Measurements from ENCODE around the gene SOBP.
"Not testable (repeated sequence)": the region's sequence is repeated elsewhere in the genome, so short reads cannot be mapped to it uniquely, and the experiment has no call there.

SOBP gene

GRCh38 chr6:107488174-107488874 is 1.6 kb upstream of the SOBP start:
- DNase-seq: no peak

GRCh38 chr6:107488875-107489635 is 862 bp upstream of the SOBP start:
- peak; percentile 3 to 10 for DNase-seq

GRCh38 chr6:107490566-107491137 is 735 bp downstream of the SOBP start:
- peak in 1 of 2 donors; percentile 3 for DNase-seq

DNA sequence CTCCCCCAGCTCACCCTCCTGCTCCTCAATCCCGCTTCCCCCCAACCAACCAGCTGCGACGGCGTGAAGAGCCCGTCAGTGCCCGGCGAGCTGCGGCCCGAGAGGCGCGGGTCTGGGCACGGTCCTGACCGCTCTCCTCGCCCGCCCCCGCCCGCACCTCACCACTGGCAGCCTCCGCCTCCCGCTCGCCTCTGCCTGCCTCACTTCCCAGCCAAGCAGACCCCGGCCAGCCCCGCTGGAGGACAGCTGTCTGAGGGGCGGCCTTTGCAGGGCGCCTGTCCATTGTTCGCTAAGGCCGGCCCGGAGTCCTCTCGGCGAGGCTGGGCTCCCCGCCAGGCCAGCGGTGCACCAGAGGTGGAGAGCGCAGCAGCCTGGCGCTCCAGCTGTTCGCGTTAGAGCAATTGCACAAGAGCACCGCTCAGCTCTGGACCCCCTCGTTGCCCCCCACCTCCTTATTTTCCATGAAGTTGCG is 1.3 kb downstream of the SOBP start:
- peak; percentile 2 to 4 for DNase-seq

- DNase-seq: no peak
These were observed 2.1 kb downstream of the SOBP start for GRCh38 chr6:107491760-107492660.

GRCh38 chr6:107493158-107494057 is 3.5 kb downstream of the SOBP start:
- DNase-seq: no peak

DNA sequence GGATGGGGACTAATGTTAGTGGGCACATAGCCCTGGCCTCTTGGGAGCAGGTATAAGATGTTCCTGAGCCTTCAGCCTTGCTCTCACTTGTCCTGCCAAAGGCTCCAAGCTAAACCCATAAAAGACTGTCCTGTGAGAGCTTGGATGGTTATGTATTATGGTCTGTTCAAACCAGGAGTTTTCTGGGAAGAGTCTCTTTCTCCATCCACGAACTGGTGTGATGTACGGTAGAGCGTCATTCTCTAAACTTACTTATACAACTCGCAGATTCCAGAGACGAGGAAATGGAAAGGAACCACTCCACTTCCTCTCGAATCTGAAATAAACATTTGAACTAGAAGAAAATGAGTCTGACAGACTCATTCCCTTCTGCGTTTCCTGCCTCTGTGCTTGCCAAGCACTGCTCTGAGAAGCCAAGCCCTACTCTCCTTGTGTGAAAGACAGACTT is 5.3 kb downstream of the SOBP start:
- no peak for DNase-seq

DNA sequence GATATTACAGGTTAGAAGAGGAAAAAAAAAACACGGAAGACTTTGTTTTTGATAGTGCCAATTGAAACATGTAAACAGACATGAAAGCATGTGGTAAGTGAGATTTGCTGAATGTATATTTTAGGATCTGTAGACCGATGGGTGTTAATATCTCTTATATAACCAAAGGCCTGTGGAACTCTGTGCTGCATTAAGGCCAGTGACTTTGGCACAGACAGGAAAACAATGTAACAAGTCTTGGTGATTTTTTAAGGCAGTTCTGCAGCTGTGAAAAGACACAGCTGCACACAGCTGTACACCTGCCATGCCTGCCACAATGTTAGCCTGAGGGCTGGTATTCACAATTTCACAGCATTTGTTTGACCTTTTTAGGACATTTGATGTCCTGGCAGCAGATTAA is 6.1 kb downstream of the SOBP start:
- DNase-seq: no peak

- no peak for DNase-seq
These were observed 7.2 kb downstream of the SOBP start for GRCh38 chr6:107496892-107497684.

- DNase-seq: no peak
These were observed 14.5 kb downstream of the SOBP start for GRCh38 chr6:107504270-107505026.

GRCh38 chr6:107506145-107506544 is 16.2 kb downstream of the SOBP start:
- no peak for DNase-seq

- DNase-seq: no peak
These were observed 19.6 kb downstream of the SOBP start for GRCh38 chr6:107509506-107509905.

DNA sequence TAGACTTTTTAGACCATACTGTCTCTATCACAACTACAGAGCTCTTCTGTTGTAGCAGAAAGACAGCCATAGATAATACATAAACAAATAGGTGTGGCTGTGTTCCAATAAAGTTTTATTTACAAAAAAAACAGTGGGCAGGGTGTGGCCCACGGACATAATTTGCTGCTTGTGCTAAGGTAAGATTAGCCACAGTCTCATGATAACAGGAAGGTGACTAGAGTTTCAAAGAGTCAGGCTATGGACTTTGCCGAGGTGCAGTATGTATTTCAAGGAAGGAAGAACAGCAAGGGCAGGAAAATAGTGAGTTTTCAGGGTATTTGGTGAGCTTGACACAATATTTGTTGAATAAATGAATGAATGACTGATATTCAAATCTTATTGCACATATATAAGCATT is 20.2 kb downstream of the SOBP start:
- DNase-seq: no peak

DNA sequence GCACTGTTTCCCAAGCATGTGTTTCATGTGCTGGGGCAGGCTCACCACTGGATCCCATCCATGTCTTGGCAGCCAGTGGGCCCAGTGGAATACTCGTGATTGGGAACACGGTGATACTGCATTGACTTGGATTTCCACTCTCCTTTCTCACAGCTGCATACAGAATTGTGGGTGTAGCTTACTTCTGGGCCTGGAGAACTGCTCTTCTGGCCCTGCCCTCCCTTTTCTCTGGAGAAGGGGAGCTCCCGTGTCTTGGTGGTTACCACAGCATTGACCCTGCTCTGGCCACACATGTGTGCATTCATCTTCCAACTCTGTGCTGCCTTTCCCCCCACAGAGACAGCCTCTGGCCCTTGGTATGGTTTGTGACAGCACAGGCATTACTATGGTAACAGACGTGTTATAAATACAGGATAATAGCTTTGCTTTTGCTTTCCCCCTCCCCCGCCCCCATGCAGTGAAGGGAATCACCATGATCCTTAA is 21.6 kb downstream of the SOBP start:
- no peak for DNase-seq

- DNase-seq: no peak
These were observed 23.3 kb downstream of the SOBP start for GRCh38 chr6:107513214-107513613.

DNA sequence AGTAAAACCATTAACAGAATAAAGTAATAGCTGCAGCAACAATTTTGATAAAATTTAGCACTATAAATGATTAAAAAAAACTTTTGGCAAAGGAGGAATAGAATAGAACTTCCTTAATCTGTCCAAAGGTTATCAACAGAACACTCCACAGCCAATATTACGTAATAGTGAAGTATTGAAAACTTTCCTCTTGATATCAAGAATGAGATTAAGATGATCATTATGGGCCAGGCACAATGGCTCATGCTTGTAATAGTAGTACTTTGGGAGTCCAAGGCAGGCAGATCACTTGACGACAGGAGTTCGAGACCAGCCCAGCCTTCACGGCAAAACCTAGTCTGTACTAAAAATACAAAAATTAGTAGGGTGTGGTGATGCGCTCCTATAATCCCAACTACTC is 26.0 kb downstream of the SOBP start:
- no peak for DNase-seq

GRCh38 chr6:107517274-107517673 is 27.4 kb downstream of the SOBP start:
- DNase-seq: no peak

GRCh38 chr6:107519224-107519623 is 29.3 kb downstream of the SOBP start:
- DNase-seq: not testable (repeated sequence)

GRCh38 chr6:107520706-107521105 is 30.8 kb downstream of the SOBP start:
- not testable (repeated sequence) for DNase-seq
